Breast epithelium (tissue), 4 donors: ENCODE measurements around the gene GTPBP6. TPM values are rescaled to one million over a fixed set of nuclear protein-coding genes. Genes with fewer than 3 reads are reported as not detected.

ENCODE experiments used
- DNase-seq, 2 donors: peaks; one replicate each; pipeline ENCODE4 v3.0.0-alpha.2; 2019; ENCODE audit warnings: low spot score in 2 of 2
- H3K27ac ChIP-seq, 2 donors: fragments of 200-600 bp; sonication (generic) in 1 of 2; one replicate each; pipeline ENCODE4 v1.5.1; 2016 to 2019; ENCODE audit warnings: mild to moderate bottlenecking in 1 of 2
- H3K27me3 ChIP-seq, 2 donors: fragments of 200-600 bp; sonication (generic) in 1 of 2; one replicate each; pipeline versions ENCODE4 v1.5.1 to v1.6.0; 2017 to 2019; ENCODE audit warnings: control low read depth in 1 of 2, mild to moderate bottlenecking in 1 of 2
- H3K36me3 ChIP-seq: fragments of 200-600 bp; one replicate; pipeline ENCODE4 v1.5.1; 2019
- H3K4me1 ChIP-seq, 2 donors: fragments of 200-600 bp; sonication (generic); one replicate each; pipeline ENCODE4 v1.5.1; 2016 to 2019; ENCODE audit warnings: control low read depth in 1 of 2
- H3K4me3 ChIP-seq, 3 donors: fragments of 200-600 bp; sonication (generic); 1 replicate in 2 of 3; 2 replicates in 1 of 3; pipeline ENCODE4 v1.5.1; 2016 to 2019; ENCODE audit warnings: mild to moderate bottlenecking in 3 of 3, moderate library complexity in 2 of 3
- H3K9me3 ChIP-seq, 2 donors: fragments of 200-600 bp; sonication (generic) in 1 of 2; one replicate each; pipeline ENCODE4 v1.5.1; 2016 to 2019; ENCODE audit warnings: control low read depth in 1 of 2
- POLR2A ChIP-seq: fragments of 450-650 bp; IDR thresholded peaks from one replicate; pipeline ENCODE4 v1.6.1; 2016; ENCODE audit warnings: antibody characterized with exemption, mild to moderate bottlenecking, moderate library complexity
- POLR2AphosphoS5 ChIP-seq, 3 donors: sonication (generic); formaldehyde crosslinking; IDR thresholded peaks; one replicate each; pipeline ENCODE4 v1.6.1; 2017; ENCODE audit warnings: antibody characterized with exemption in 3 of 3
- intact Hi-C: fragments of 100-400 bp; cut with DNase I; formaldehyde crosslinking; loops from one replicate; pipeline ENCODE4 v1.15.1; 2023; ENCODE audit warnings: low total_unique reads
- total RNA-seq, 3 donors: library from RNA; depleted of rRNA; stranded (reverse); fragments of >200 nt; gene quantifications; one replicate each; pipeline ENCODE4 v1.1.0, GENCODE V29; 2016
- TF ChIP-seq, protein P1 (sequence below), 3 donors: fragments of 450-650 bp; IDR thresholded peaks; one replicate each; pipeline ENCODE4 v1.5.1; 2016 to 2017; ENCODE audit warnings: antibody characterized with exemption in 3 of 3, mild to moderate bottlenecking in 3 of 3, moderate library complexity in 3 of 3

Gene GTPBP6
- total RNA-seq, 3 donors from 2014 or later: 25.5 to 45.9 (median 27.2) TPM

- TF ChIP-seq, protein P1, sequence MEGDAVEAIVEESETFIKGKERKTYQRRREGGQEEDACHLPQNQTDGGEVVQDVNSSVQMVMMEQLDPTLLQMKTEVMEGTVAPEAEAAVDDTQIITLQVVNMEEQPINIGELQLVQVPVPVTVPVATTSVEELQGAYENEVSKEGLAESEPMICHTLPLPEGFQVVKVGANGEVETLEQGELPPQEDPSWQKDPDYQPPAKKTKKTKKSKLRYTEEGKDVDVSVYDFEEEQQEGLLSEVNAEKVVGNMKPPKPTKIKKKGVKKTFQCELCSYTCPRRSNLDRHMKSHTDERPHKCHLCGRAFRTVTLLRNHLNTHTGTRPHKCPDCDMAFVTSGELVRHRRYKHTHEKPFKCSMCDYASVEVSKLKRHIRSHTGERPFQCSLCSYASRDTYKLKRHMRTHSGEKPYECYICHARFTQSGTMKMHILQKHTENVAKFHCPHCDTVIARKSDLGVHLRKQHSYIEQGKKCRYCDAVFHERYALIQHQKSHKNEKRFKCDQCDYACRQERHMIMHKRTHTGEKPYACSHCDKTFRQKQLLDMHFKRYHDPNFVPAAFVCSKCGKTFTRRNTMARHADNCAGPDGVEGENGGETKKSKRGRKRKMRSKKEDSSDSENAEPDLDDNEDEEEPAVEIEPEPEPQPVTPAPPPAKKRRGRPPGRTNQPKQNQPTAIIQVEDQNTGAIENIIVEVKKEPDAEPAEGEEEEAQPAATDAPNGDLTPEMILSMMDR (IDR thresholded peaks at IDR 0.05): no peak
- TF ChIP-seq POLR2A: no peak
- no peak for TF ChIP-seq POLR2AphosphoS5 (IDR thresholded peaks at IDR 0.05)
- no peaks in the 10 kb centered on the region for H3K36me3 ChIP-seq
- no peaks in the 10 kb centered on the region for H3K4me1 ChIP-seq
- no peak overlapping the region for H3K27ac ChIP-seq
- intact Hi-C loops: no loop called here
- H3K4me3 ChIP-seq: no peak overlapping the region
- H3K27me3 ChIP-seq: no peaks in the 10 kb centered on the region
- no peak for DNase-seq
- no peaks in the 10 kb centered on the region for H3K9me3 ChIP-seq
Measured at GRCh38 chrX:338281-338835, 19.8 kb upstream of the GTPBP6 start.

- Histone ChIP-seq H3K36me3 (no peaks in the 10 kb centered on the region), H3K9me3 (no peaks in the 10 kb centered on the region), H3K27me3 (no peaks in the 10 kb centered on the region), H3K4me3 (no peak overlapping the region), H3K27ac (no peak overlapping the region), H3K4me1 (no peaks in the 10 kb centered on the region)
- TF ChIP-seq POLR2AphosphoS5 (IDR thresholded peaks at IDR 0.05): no peak
- DNase-seq: no peak
- intact Hi-C loops: no loop called here
Measured at GRCh38 chrX:337331-337831, 18.8 kb upstream of the GTPBP6 start.

- Histone ChIP-seq H3K36me3 (no peaks in the 10 kb centered on the region), H3K4me1 (no peaks in the 10 kb centered on the region), H3K27me3 (peaks cover under 1 to 2% of the 10 kb centered on the region in 2 donors), H3K4me3 (no peak overlapping the region), H3K9me3 (no peaks in the 10 kb centered on the region), H3K27ac (no peak overlapping the region)
- TF ChIP-seq, protein P1 (IDR thresholded peaks at IDR 0.05): no peak
- TF ChIP-seq POLR2AphosphoS5 (IDR thresholded peaks at IDR 0.05) (no peak), POLR2A (no peak)
- intact Hi-C loops: no loop called here
- no peak for DNase-seq
Measured at GRCh38 chrX:336227-336626, 17.6 kb upstream of the GTPBP6 start.

DNA sequence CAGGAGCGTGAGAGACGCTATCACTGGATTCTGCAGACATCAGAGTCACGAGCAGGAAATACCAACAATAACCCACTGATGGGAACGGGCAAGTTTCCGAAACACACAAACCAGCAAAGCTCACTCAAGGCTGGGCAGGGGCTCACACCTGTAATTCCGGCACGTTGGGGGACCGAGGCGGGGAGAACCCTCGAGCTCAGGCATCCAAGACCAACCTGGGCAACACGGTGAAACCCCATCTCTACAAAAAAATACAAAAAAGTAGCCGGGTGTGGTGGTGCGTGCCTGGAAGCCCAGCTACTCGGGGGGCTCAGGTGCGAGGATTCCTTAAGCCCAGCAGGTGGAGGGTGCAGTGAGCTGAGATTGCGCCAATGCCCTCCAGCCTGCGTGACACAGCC is 17.2 kb upstream of the GTPBP6 start:
- Histone ChIP-seq H3K4me3 (no peak overlapping the region), H3K27ac (no peak overlapping the region), H3K36me3 (no peaks in the 10 kb centered on the region), H3K27me3 (peaks cover 4 to 7% of the 10 kb centered on the region in 2 donors), H3K9me3 (no peaks in the 10 kb centered on the region), H3K4me1 (no peaks in the 10 kb centered on the region)
- TF ChIP-seq POLR2A (no peak), POLR2AphosphoS5 (IDR thresholded peaks at IDR 0.05) (no peak)
- TF ChIP-seq, protein P1 (IDR thresholded peaks at IDR 0.05): no peak
- DNase-seq: no peak
- intact Hi-C loops: no loop called here

DNA sequence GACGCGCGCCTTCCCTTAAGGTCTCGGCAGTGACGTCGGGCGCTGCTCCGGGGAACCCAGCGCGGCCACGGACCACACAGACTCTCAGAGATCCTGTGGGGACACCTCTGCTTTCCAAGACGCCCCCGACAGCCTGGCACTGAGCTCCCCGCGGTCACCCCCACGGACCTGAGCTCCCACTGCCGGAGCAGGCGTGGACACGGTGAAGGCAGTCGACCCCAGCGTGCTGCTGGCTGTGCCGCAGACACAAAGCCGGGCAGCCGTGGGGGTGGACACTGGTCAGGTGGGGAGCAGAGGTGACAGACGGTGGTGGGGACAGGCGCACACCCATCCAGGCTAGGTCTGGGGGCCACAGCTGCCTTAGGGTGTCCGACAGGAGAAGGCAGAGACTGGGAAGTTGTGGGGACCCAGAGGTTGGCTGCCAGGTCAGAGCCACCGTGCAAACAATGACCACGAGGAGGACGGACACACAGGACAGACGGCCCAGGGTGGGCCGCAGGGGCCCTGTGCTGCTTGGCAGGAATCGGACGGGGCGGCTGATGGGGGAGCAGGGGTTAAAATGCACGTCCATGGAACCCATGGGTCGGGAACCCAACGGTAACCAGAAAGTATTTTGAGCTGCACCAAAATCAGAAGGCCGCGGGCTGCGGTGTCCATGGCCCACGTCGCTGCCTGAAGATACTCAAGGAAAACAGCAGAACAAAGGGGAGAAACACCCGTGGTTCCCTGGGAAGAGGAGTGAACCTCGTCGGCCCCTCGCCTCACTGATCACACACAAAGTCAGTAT is 16.6 kb upstream of the GTPBP6 start:
- no peak overlapping the region for H3K4me3 ChIP-seq
- H3K27me3 ChIP-seq: peaks cover 7 to 13% of the 10 kb centered on the region in 2 donors
- no peaks in the 10 kb centered on the region for H3K36me3 ChIP-seq
- DNase-seq: no peak
- TF ChIP-seq POLR2AphosphoS5 (IDR thresholded peaks at IDR 0.05): no peak
- TF ChIP-seq, protein P1 (IDR thresholded peaks at IDR 0.05): no peak
- TF ChIP-seq POLR2A: no peak
- no peaks in the 10 kb centered on the region for H3K9me3 ChIP-seq
- no peak overlapping the region for H3K27ac ChIP-seq
- intact Hi-C loops: no loop called here
- H3K4me1 ChIP-seq: no peaks in the 10 kb centered on the region
